Stromal cell of bone marrow (primary cell): ENCODE measurements around the gene SCML2.
"Not testable (repeated sequence)": the region's sequence is repeated elsewhere in the genome, so short reads cannot be mapped to it uniquely, and the experiment has no call there.

Experiments
- DNase-seq: peaks from one replicate; pipeline ENCODE4 v3.0.0-alpha.2; 2012; ENCODE audit warnings: low read depth

The SCML2 gene

GRCh38 chrX:18271309-18271708 lies 83.2 kb downstream of the SCML2 start:
- no peak for DNase-seq

- DNase-seq = no peak
Measured at GRCh38 chrX:18255059-18255458, 99.4 kb downstream of the SCML2 start.

- peak; percentile 2 for DNase-seq
Measured at GRCh38 chrX:18252644-18253359, 101.7 kb downstream of the SCML2 start.

- DNase-seq = not testable (repeated sequence)
Measured at GRCh38 chrX:18229646-18230045, 124.8 kb downstream of the SCML2 start.

- no peak for DNase-seq
Measured at GRCh38 chrX:18228069-18228468, 126.4 kb downstream of the SCML2 start.

GRCh38 chrX:18227458-18227857 lies 127.0 kb downstream of the SCML2 start:
- DNase-seq = no peak

GRCh38 chrX:18220786-18221185 lies 133.7 kb downstream of the SCML2 start, which contains the start of gene BEND2:
Gene BEND2 (minus strand): TSS chrX:18220886. CDS start chrX:18220750, 136 bp downstream.
- DNase-seq = no peak

GRCh38 chrX:18210470-18210869 lies 144.0 kb downstream of the SCML2 start:
- DNase-seq = peak; percentile 2

GRCh38 chrX:18206657-18207056 lies 147.8 kb downstream of the SCML2 start:
- DNase-seq = no peak

GRCh38 chrX:18203631-18204030 lies 150.9 kb downstream of the SCML2 start:
- DNase-seq = no peak

- DNase-seq = no peak
Measured at GRCh38 chrX:18194688-18195087, 159.8 kb downstream of the SCML2 start.
